ENCODE measurements around the gene LEAP2. TPM values are rescaled to one million over a fixed set of nuclear protein-coding genes. Genes with fewer than 3 reads are reported as not detected.

Gene LEAP2
- total and polyA plus RNA-seq, 10 of the 15 experiments (the other 5 are each of a cell fraction or from before 2014, with no cell fraction given), result 1.9 to 8.8 (median 2.3) TPM

- TF ChIP-seq ZZZ3 (IDR thresholded peaks at IDR 0.05; ENCODE audit: control insufficient read depth, insufficient read length, low read depth) (no peak), BCL11A (IDR thresholded peaks at IDR 0.05; ENCODE audit: low read depth, low read length) (no peak), IRF3 (IDR thresholded peaks at IDR 0.05) (0 out of 2 replicates have a peak, but pooled peaks have one; percentile 15), HCFC1 (IDR thresholded peaks at IDR 0.05; ENCODE audit: low read length) (peak; percentile 55; the same call in 1 of the 2 replicates), TCF3 (IDR thresholded peaks at IDR 0.05; ENCODE audit: borderline replicate concordance, insufficient read depth, low read depth, low read length) (0 out of 2 replicates have a peak, but pooled peaks have one; percentile 35), CHD1 (IDR thresholded peaks at IDR 0.05; ENCODE audit: low read depth, low read length) (peak; percentile 97), IKZF2 (IDR thresholded peaks at IDR 0.05) (peak; percentile 37 to 53; a peak in 2 of 4 replicates), NKRF (conservative IDR thresholded peaks at IDR 0.05) (0 out of 2 replicates have a peak, but pooled peaks have one; percentile 66), ZNF207 (IDR thresholded peaks at IDR 0.05; ENCODE audit: borderline replicate concordance) (no peak), ZNF217 (IDR thresholded peaks at IDR 0.05) (no peak), MXI1 (IDR thresholded peaks at IDR 0.05; ENCODE audit: low read depth, low read length) (peak; percentile 19), DPF2 (IDR thresholded peaks at IDR 0.05) (peak; percentile 70; the same call in 1 of the 2 replicates)
These were observed 7.0 kb upstream of the LEAP2 start, which contains the start of the genes GDF9 and UQCRQ (continued) for GRCh38 chr5:132866342-132867045.

Measured in GM12878 (cell line).